Stimulated activated CD4-positive, alpha-beta T cell treated with anti-CD3 and anti-CD28 coated beads, Interleukin-2, amount 100 ng/mL, for 4 hours (primary cell): ENCODE data around the gene LIPA.
"Not testable (repeated sequence)": the region's sequence is repeated elsewhere in the genome, so short reads cannot be mapped to it uniquely, and the experiment has no call there.

Experiments used
- DNase-seq: peaks from one replicate; pipeline ENCODE4 v3.0.0-alpha.2; 2020; ENCODE audit warnings: low read depth

The LIPA gene

GRCh38 chr10:89269433-89270152 lies 18.0 kb upstream of the LIPA start:
- DNase-seq: no peak

- DNase-seq: no peak
Observed at GRCh38 chr10:89266721-89267453, 15.3 kb upstream of the LIPA start.

DNA sequence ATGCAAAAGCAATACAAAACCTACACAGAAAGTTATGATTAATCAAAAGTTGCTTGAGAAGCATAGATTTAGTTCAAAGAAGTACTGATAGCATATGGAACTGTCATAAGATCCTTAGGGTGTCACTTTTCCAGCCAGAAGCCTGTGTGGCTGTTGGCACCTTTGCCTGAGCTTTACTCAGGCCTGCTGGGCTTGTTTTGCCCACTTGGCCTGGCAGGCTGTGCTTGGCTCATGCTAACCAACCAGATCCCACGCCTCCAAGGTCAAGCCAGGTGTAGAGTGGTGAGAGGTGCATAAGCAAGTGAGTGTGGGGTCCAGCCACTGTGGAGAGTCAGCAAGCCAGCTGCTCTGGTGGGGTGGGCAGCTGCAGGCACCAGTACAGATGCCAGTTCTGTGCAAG lies 12.0 kb upstream of the LIPA start:
- DNase-seq: no peak

- no peak for DNase-seq
Observed at GRCh38 chr10:89263091-89263490, 11.5 kb upstream of the LIPA start.

- no peak for DNase-seq
Observed at GRCh38 chr10:89262086-89263051, 10.8 kb upstream of the LIPA start.

GRCh38 chr10:89258881-89259280 lies 7.3 kb upstream of the LIPA start:
- no peak for DNase-seq

- no peak for DNase-seq
Observed at GRCh38 chr10:89257581-89257980, 6.0 kb upstream of the LIPA start.

DNA sequence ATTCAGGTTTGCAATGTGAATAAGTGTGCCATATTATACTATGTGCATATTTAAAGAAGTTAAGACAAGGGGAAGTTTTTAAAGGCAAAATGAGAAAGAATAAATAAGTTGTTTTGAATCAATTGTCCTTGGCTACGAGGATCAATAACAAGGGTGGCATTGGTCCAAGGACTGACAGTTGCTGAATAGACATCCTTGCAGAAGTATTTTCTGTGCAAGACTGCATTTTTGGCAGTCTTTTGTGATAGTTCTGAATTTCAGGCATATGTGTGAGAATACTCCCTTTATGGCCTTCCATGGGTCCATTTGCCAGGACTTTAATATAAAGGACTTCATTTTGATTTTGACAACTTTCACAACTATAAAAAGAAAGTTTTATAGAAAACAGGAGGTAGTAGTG lies 5.4 kb upstream of the LIPA start:
- no peak for DNase-seq

DNA sequence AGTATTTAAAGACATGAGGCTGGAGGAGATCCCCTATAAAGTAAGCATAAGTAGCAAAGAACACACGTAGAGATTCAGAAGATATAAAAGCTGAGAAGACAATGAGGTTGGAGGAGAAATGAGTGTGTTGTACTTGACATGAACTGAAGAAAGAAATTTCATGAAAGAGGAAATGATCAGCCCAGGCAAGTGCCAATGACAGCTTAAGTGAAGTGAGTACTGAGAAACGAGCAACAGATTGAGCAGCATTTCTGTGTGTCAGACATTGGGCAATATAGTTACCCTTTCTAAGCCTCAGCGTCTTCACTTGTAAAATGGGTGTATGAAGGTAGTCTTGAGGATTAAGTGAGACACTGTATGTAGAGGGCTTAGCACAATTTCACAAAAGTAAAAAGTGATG lies 4.8 kb upstream of the LIPA start:
- no peak for DNase-seq

GRCh38 chr10:89255793-89256192 lies 4.2 kb upstream of the LIPA start:
- DNase-seq: no peak

DNA sequence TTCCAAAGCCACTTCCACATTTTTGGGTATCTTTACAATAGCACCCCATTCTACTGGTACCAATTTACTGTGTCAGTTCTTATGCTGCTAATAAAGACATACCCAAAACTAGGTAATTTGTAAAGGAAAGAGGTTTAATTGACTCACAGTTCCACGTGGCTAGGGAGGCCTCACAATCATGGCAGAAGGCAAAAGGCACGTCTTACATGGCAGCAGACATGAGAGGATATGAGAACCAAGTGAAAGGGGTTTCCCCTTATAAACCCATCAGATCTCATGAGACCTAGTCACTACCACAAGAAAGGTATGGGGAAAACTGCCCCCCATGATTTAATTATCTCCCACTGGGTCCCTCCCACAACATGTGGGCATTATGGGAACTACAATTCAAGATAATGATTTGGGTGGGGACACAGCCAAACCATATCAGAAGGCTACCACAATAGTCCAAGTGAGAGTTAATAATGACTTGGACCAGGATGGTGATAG lies 3.6 kb upstream of the LIPA start:
- DNase-seq: not testable (repeated sequence)

- DNase-seq: no peak
Observed at GRCh38 chr10:89252225-89252585, 630 bp upstream of the LIPA start.

- no peak for DNase-seq
Observed at GRCh38 chr10:89250865-89251408, 638 bp downstream of the LIPA start.

DNA sequence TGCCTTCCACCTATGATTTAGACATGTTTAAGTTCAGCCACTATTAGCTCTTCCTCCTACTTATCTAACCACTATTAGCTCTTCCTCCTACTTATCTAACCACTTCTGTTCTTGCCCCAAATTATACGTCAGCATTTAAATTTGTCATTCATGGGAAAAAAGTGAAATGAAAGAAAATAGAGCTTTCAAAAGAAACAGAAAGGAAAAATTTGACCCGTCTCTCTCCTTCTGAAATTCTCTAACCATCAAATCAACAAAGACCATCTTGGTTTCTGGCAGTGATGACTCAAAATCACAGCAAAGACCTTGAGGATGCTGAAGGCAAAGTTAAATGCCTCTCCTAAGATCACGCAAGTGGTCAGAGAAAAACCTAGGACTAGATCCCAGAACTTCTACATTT lies 2.6 kb downstream of the LIPA start:
- no peak for DNase-seq

DNA sequence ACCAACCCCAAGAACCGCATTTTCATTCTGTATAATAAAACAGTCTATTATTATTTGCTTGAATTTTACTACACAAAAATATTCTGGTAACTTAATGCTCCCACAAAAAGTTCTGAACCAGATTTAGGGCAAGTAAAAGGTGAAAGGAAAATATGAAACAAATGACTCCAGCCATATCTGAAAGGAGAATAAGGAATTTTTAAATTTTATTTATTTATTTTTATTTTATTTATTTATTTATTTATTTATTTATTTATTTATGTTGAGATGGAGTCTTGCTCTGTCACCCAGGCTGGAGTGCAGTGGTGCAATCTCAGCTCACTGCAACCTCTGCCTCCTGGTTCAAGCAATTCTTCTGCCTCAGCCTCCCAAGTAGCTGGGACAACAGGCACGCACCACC lies 4.0 kb downstream of the LIPA start:
- DNase-seq: not testable (repeated sequence)

DNA sequence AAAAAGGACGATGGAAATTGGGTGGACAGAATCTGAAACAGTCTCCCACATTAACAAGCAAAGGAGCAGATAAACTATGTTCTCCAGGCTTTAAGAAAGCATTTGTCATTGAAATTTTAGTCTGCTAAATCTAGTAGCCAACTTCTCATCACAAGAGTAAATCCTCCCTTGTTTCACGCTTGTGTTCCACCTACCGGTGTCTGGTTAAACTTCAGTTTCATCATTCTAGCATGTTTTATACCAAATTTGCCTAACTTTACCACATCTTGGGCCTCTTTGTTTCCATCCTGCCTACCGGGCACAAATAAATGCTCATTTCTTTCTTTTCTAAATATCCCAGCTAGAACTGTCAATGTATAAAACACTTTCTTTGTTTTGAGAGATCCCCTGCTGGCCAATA lies 5.8 kb downstream of the LIPA start:
- no peak for DNase-seq

GRCh38 chr10:89242840-89243568 lies 8.6 kb downstream of the LIPA start:
- no peak for DNase-seq

DNA sequence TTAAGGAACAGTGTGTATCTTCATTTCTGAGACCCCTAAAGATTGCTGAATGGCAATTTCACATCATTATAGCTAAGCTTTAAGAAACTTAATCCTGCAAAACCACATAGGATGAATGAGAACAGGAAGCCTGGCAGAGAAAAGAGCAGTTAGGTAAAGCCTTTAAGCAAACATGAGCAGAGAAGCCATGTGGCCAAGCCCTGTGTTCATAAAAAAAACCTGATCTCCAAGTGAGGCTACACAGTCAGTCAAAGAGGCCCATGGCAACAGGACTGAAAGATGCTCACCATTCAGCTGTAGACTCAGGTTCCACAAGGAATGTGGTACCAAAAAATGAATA lies 9.3 kb downstream of the LIPA start:
- no peak for DNase-seq

- no peak for DNase-seq
Observed at GRCh38 chr10:89241486-89242344, 9.9 kb downstream of the LIPA start.

GRCh38 chr10:89241026-89241425 lies 10.5 kb downstream of the LIPA start:
- no peak for DNase-seq

DNA sequence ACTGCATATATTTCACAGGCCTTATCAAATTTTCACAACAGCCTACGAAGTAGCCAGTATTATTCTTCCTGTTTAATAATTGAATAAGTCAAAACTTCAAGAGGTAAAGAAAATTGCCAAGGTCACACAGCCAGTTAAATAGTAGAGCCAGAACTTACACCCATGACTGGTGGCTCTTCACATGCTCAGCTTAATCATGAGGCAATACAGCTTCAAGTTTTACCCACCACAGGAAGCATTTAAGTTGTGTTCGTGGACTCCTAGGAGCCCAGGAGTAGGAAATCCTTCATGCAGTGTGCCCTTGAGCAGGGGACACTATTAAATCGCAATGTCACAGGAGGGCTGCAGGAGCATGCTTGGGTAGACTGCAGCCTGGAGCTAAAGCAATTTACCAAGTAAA lies 11.1 kb downstream of the LIPA start:
- no peak for DNase-seq
